SK-N-SH (cell line): ENCODE data around the gene CNGA3. TPM values are rescaled to one million over a fixed set of nuclear protein-coding genes. Genes with fewer than 3 reads are reported as not detected.

Experiments
- CTCF ChIA-PET: fragments of 300-600, 350-600 bp; formaldehyde crosslinking; extraction: SDS; loops from one replicate; lab custom pipeline; 2021; lab: Yijun Ruan, JAX
- POLR2A ChIA-PET: fragments of 350-600 bp; sonication (Branson Sonifier 250); formaldehyde crosslinking; extraction: SDS; loops from one replicate; lab custom pipeline; 2020; ENCODE audit warnings: antibody characterized with exemption, inconsistent platforms; lab: Yijun Ruan, JAX
- DNase-seq: peaks from one replicate; pipeline ENCODE4 v3.0.0; 2012
- H2AFZ ChIP-seq: fragments of 200-600 bp; sonication (generic); 2 replicates; pipeline ENCODE4 v1.8.1; 2016; ENCODE audit warnings: antibody characterized with exemption, mild to moderate bottlenecking, low read depth
- H3F3A ChIP-seq: fragments of 200-600 bp; sonication (generic); replicated peaks from 2 replicates; pipeline ENCODE3; 2016; ENCODE audit warnings: antibody characterized with exemption, mild to moderate bottlenecking; ENCODE audit not compliant: insufficient read depth
- H3K27ac ChIP-seq, 2 experiments: fragments of 200-500 bp in 1 of 2; fragments of 200-600 bp in 1 of 2; sonication (Bioruptor generic) in 1 of 2; sonication (generic), shearing (Covaris generic) in 1 of 2; 2 replicates each; pipeline versions ENCODE4 v1.5.1 to v1.6.1; 2014 to 2016; ENCODE audit warnings: low read depth in 2 of 2, inconsistent platforms in 1 of 2, low read length in 1 of 2, mild to moderate bottlenecking in 1 of 2, mixed read lengths in 1 of 2
- H3K27me3 ChIP-seq: fragments of 200-600 bp; sonication (generic), shearing (Covaris generic); 2 replicates; pipeline ENCODE4 v1.6.1; 2016; ENCODE audit warnings: mixed run types; ENCODE audit not compliant: insufficient read depth
- H3K36me3 ChIP-seq, 2 experiments: fragments of 200-500 bp in 1 of 2; fragments of 200-600 bp in 1 of 2; sonication (Bioruptor generic) in 1 of 2; sonication (generic) in 1 of 2; replicated peaks in 1 of 2; 2 replicates each; pipeline versions ENCODE3 to v1.5.1; 2014 to 2016; ENCODE audit warnings: low read length in 1 of 2, mild to moderate bottlenecking in 1 of 2; ENCODE audit not compliant: insufficient read depth in 2 of 2, control insufficient read depth in 1 of 2
- H3K4me1 ChIP-seq, 2 experiments: fragments of 200-500 bp in 1 of 2; fragments of 200-600 bp in 1 of 2; sonication (Bioruptor generic) in 1 of 2; sonication (generic), shearing (Covaris generic) in 1 of 2; 2 replicates each; pipeline versions ENCODE4 v1.5.1 to v1.6.1; 2014 to 2016; ENCODE audit warnings: low read depth in 1 of 2, low read length in 1 of 2, mixed run types in 1 of 2; ENCODE audit not compliant: insufficient read depth in 2 of 2, control insufficient read depth in 1 of 2
- H3K4me2 ChIP-seq: fragments of 200-600 bp; sonication (generic), shearing (Covaris generic); 2 replicates; pipeline ENCODE4 v1.6.1; 2017; ENCODE audit warnings: mixed run types
- H3K4me3 ChIP-seq, 2 experiments: fragments of 200-500 bp in 1 of 2; fragments of 200-600 bp in 1 of 2; sonication (Bioruptor generic) in 1 of 2; sonication (generic), shearing (Covaris generic) in 1 of 2; 2 replicates each; pipeline versions ENCODE4 v1.5.1 to v1.8.1; 2014 to 2016; ENCODE audit warnings: low read depth in 2 of 2, inconsistent platforms in 1 of 2, low read length in 1 of 2, mild to moderate bottlenecking in 1 of 2, mixed read lengths in 1 of 2, moderate library complexity in 1 of 2
- H3K79me2 ChIP-seq: fragments of 200-600 bp; sonication (generic); 2 replicates; pipeline ENCODE4 v1.8.1; 2017; ENCODE audit warnings: mild to moderate bottlenecking; ENCODE audit not compliant: insufficient read depth
- H3K9ac ChIP-seq: fragments of 200-600 bp; sonication (generic); 2 replicates; pipeline ENCODE4 v1.6.1; 2017; ENCODE audit warnings: mixed run types
- H3K9me2 ChIP-seq: fragments of 200-600 bp; sonication (generic); 2 replicates; pipeline ENCODE4 v1.6.1; 2017; ENCODE audit warnings: mixed run types
- H3K9me3 ChIP-seq: fragments of 200-600 bp; sonication (generic); 2 replicates; pipeline ENCODE4 v1.6.1; 2017; ENCODE audit warnings: mixed run types, mild to moderate bottlenecking, moderate library complexity
- H4K20me1 ChIP-seq: fragments of 200-600 bp; sonication (generic); 2 replicates; pipeline ENCODE4 v1.6.1; 2017; ENCODE audit warnings: mild to moderate bottlenecking, mixed run types; ENCODE audit not compliant: insufficient read depth
- FOXJ3 ChIP-seq: sonication (generic); formaldehyde crosslinking; IDR thresholded peaks from 2 replicates; pipeline ENCODE4 v1.5.1; 2020; ENCODE audit warnings: mild to moderate bottlenecking, missing genetic modification reagents
- FOXM1 ChIP-seq: IDR thresholded peaks from 2 replicates; pipeline ENCODE4 v1.4.0; 2012; ENCODE audit warnings: low read depth, mild to moderate bottlenecking
- GABPA ChIP-seq: IDR thresholded peaks from 2 replicates; pipeline ENCODE4 v1.4.0; 2012; ENCODE audit warnings: low read depth, mild to moderate bottlenecking
- GATA2 ChIP-seq: sonication (generic); formaldehyde crosslinking; IDR thresholded peaks from 2 replicates; pipeline ENCODE4 v1.5.0; 2020; ENCODE audit warnings: mild to moderate bottlenecking, missing genetic modification reagents
- IRF3 ChIP-seq: fragments of 150-350 bp; IDR thresholded peaks from 2 replicates; pipeline ENCODE4 v1.6.1; 2016; ENCODE audit warnings: mild to moderate bottlenecking, low read depth, low read length
- MAX ChIP-seq: IDR thresholded peaks from 2 replicates; pipeline ENCODE4 v1.4.0; 2012; ENCODE audit warnings: low read depth
- NFIC ChIP-seq: IDR thresholded peaks from 2 replicates; pipeline ENCODE4 v1.4.0; 2012; ENCODE audit warnings: borderline replicate concordance
- NRF1 ChIP-seq: IDR thresholded peaks from 2 replicates; pipeline ENCODE4 v1.6.1; 2012; ENCODE audit warnings: low read depth, mild to moderate bottlenecking, low read length
- PBX3 ChIP-seq: IDR thresholded peaks from 2 replicates; pipeline ENCODE4; 2012
- POLR2AphosphoS5 ChIP-seq: IDR thresholded peaks from 2 replicates; pipeline ENCODE4 v1.6.1; 2012; ENCODE audit warnings: low read depth, low read length
- REST ChIP-seq: IDR thresholded peaks from 2 replicates; pipeline ENCODE4 v1.6.1; 2012; ENCODE audit warnings: mild to moderate bottlenecking, low read depth, low read length, moderate library complexity
- TAF1 ChIP-seq: IDR thresholded peaks from 2 replicates; pipeline ENCODE4 v1.6.1; 2012; ENCODE audit warnings: low read depth, mild to moderate bottlenecking, low read length, moderate library complexity, borderline replicate concordance
- YY1 ChIP-seq: IDR thresholded peaks from 2 replicates; pipeline ENCODE4 v1.4.0; 2012; ENCODE audit warnings: low read depth, mild to moderate bottlenecking
- ZBTB33 ChIP-seq: IDR thresholded peaks from 2 replicates; pipeline ENCODE4 v1.4.0; 2012; ENCODE audit warnings: low read depth, borderline replicate concordance
- WGBS: methylation state at CpG from one replicate; pipeline ENCODE4 v1.1.6; 2017; ENCODE audit warnings: low lambda C conversion rate; 5-methylcytosine and 5-hydroxymethylcytosine counted together
- polyA plus RNA-seq, 3 experiments: library from polyadenylated mRNA; depleted of rRNA; stranded (reverse); fragments of >200 nt; gene quantifications; 2 replicates each; pipeline ENCODE4 v1.2.3, GENCODE V29; 2012

The CNGA3 gene
- polyA plus RNA-seq, 1 of the 3 experiments (the other 2 are of a cell fraction): not detected

- Histone ChIP-seq H3K79me2 (no peaks in the 10 kb centered on the region), H3K36me3 (peaks cover 0 to 6% of the 10 kb centered on the region in 2 experiments), H3K27me3 (no peaks in the 10 kb centered on the region), H2AFZ (no peak overlapping the region), H3F3A (no peaks in the 10 kb centered on the region), H4K20me1 (no peaks in the 10 kb centered on the region), H3K9ac (no peak overlapping the region), H3K4me1 (no peaks in the 10 kb centered on the region), H3K4me3 (no peak overlapping the region), H3K9me3 (no peaks in the 10 kb centered on the region), H3K27ac (no peak overlapping the region), H3K9me2 (no peaks in the 10 kb centered on the region), H3K4me2 (no peak overlapping the region)
- TF ChIP-seq REST: no peak
- TF ChIP-seq GATA2 (CRISPR knock-in tag): no peak
- no peak for TF ChIP-seq YY1
- TF ChIP-seq PBX3: no peak
- TF ChIP-seq POLR2AphosphoS5: no peak
- TF ChIP-seq IRF3: no peak
- no peak for TF ChIP-seq ZBTB33
- TF ChIP-seq FOXM1: no peak
- TF ChIP-seq MAX: no peak
- TF ChIP-seq NRF1: no peak
- TF ChIP-seq NFIC: no peak
- no peak for TF ChIP-seq GABPA
- TF ChIP-seq FOXJ3: no peak
- TF ChIP-seq TAF1: no peak
- 94% methylated on average over 4 of the region's 4 CpGs for WGBS
- DNase-seq: no peak
- ChIA-PET CTCF (no interaction called here), POLR2A (no interaction called here)
Observed at GRCh38 chr2:98327776-98328175, 18.5 kb upstream of the CNGA3 start.
